GM19467 (cell line): ENCODE measurements around the gene ADAM10.

Source experiments
- ATAC-seq: cut with Tn5 transposase; IDR thresholded peaks from one replicate; pipeline ENCODE4 v1.9.1; 2021; ENCODE audit warnings: mild to moderate bottlenecking, moderate library complexity; ENCODE audit not compliant: unreplicated experiment

The ADAM10 gene

DNA sequence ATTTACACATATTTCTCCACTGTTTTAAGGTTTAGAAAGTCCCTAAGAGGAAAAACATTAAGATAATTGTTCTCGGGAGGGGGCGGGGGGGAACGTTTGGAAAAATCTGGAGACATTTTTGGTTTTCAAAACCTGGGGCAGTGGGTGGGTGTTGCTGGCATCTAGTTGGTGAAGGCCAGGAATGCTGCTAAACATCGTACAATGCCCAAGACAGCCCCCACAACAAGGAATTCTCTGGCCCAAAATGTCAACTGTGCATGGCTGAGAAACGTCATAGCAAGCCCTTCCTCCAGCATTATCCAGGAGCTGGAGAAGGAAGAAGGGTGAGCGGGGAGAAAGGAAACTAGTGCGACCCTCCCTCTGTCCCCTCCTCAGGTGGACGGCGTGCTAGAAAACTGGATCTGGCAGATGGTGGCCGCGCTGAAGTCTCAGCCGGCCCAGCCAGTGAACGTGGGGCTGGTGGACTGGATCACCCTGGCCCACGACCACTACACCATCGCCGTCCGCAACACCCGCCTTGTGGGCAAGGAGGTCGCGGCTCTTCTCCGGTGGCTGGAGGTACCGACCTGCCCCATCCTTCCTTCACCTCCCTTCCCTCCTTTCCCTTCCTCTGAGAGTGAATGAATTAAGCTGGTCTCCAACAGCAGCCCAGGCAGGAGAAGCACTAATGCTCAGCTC lies 208.0 kb downstream of the ADAM10 start:
- no peak for ATAC-seq

DNA sequence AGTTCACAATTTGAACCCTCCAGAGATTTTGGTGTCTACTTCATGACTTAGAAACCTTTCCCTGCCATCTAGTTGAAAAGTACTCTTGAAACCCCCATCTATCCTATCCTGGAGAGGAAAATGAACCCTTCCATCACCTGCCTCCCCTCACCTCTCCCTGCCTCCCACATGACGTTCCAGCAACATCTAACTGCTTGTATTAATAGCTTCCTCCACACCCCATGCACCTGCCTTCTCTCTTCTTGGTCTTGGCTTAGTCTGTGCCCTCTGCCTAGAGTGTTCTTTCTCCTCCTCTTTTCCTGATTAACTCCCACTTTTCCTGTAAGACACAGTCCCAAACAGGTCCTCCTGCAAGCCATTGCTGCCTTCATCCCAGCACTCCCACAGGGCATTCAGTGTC lies 210.0 kb downstream of the ADAM10 start:
- no peak for ATAC-seq

DNA sequence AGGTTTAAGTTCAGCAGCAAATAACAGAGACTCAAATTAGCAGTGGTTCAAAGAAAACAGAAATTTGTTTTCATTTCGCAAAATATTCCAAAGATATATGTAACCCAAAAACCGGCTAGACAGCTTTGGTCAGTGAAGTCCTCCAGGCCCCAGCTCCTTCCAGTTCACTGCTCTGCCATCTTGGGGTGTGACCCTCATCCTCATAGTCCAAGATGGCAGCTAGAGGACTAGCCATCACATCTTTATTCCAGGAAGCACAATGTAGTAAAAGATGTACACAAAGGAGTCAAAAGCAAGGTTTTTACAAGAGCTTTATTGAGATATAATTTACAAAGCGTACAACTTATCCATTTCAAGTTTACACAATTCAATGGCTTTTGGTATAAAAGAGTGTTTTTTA lies 210.6 kb downstream of the ADAM10 start:
- no peak for ATAC-seq
